ENCODE data around the gene AGK.

Gene AGK

GRCh38 chr7:141702892-141703291 is 151.7 kb downstream of the AGK start:
- Histone ChIP-seq H3K27me3 (ENCODE audit: control insufficient read depth, insufficient read depth, low read length) (peaks cover 28% of the 10 kb centered on the region), H3K4me1 (ENCODE audit: control insufficient read depth, low read depth, low read length) (peaks cover 19% of the 10 kb centered on the region), H3K9me3 (ENCODE audit: control insufficient read depth, low read depth, low read length) (no peaks in the 10 kb centered on the region), H3K27ac (ENCODE audit: low read length) (no peak overlapping the region), H3K4me3 (ENCODE audit: low read length) (no peak overlapping the region), H3K36me3 (ENCODE audit: control insufficient read depth, low read depth, low read length) (no peaks in the 10 kb centered on the region), H3K9ac (ENCODE audit: low read length) (no peak overlapping the region)

DNA sequence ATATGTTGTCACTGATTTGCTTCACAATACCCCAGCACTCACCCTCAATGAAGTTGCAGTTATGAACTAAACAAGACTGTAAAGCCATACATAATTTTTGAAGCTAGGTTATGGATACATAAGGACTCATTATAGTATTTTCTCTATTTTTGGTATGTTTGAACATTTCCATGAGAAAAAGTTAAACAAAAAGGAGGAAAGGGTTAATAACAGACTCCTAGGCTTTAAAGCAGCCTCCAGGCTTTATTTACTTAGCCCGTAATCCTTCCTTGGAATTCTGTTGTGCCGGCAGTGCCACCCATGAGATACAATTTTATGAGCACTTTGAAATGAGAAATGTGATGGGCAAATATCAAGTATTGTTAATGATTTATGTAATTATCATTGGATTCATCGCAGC is 152.9 kb downstream of the AGK start:
- Histone ChIP-seq H3K27me3 (ENCODE audit: control insufficient read depth, insufficient read depth, low read length) (peaks cover 28% of the 10 kb centered on the region), H3K9me3 (ENCODE audit: control insufficient read depth, low read depth, low read length) (no peaks in the 10 kb centered on the region), H3K4me1 (ENCODE audit: control insufficient read depth, low read depth, low read length) (peaks cover 15% of the 10 kb centered on the region), H3K36me3 (ENCODE audit: control insufficient read depth, low read depth, low read length) (no peaks in the 10 kb centered on the region), H3K4me3 (ENCODE audit: low read length) (no peak overlapping the region), H3K9ac (ENCODE audit: low read length) (no peak overlapping the region), H3K27ac (ENCODE audit: low read length) (no peak overlapping the region)

DNA sequence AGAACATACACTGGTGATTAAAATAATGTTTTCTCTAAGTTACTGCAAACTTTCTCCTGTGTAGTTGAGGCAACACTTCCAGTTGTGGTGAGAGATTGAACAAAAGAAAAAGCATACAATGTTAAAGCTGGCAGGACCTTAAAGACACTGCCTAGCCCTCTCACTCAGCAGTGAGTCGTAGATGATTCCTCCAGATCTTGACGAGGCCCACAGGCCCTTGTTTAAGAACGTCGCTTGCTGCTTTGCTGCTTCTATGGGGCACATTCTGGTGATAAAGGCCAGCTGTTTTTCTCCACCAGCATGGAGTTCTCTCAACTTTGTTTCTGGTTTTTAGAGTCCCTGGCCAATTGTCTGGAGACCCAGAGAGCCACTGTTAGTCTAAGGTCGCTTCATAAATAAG is 153.5 kb downstream of the AGK start:
- Histone ChIP-seq H3K4me3 (ENCODE audit: low read length) (no peak overlapping the region), H3K27me3 (ENCODE audit: control insufficient read depth, insufficient read depth, low read length) (peaks cover 28% of the 10 kb centered on the region), H3K27ac (ENCODE audit: low read length) (no peak overlapping the region), H3K36me3 (ENCODE audit: control insufficient read depth, low read depth, low read length) (no peaks in the 10 kb centered on the region), H3K4me1 (ENCODE audit: control insufficient read depth, low read depth, low read length) (peaks cover 14% of the 10 kb centered on the region), H3K9ac (ENCODE audit: low read length) (no peak overlapping the region), H3K9me3 (ENCODE audit: control insufficient read depth, low read depth, low read length) (no peaks in the 10 kb centered on the region)

Data from iPS-18a (cell line).